H1 (cell line): ENCODE results near the gene PKP1.

Source experiments
- GTF2F1 ChIP-seq: IDR thresholded peaks from 2 replicates; pipeline ENCODE4 v1.6.1; 2012; ENCODE audit warnings: low read depth, low read length, improper control_type of control experiment, borderline replicate concordance
- PHF8 ChIP-seq: fragments of 200-600 bp; sonication (generic); conservative IDR thresholded peaks from 2 replicates; pipeline ENCODE4 v1.7.1; 2012; ENCODE audit warnings: low read depth, mild to moderate bottlenecking, inconsistent platforms, low read length, moderate library complexity
- TF ChIP-seq, protein P1 (sequence below): IDR thresholded peaks from 2 replicates; pipeline ENCODE4 v1.6.1; 2012; ENCODE audit warnings: inconsistent platforms

DNA sequence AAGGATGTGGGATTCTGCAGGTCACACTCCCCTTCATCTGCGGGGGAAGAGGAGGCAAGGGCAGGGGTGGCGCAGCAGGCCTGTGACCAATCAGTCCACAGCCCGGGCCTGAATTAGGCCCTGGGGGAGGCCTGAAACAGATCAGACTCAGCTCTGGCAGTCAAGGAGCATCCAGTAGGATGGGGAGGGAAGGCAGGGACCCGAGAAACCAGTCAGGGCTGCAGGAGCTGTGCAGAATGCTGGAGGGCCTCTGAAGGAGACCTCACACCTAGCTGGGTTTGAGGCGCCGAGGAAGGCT, 81.5 kb downstream of the PKP1 start:
- TF ChIP-seq PHF8: no peak
- TF ChIP-seq, protein P1, sequence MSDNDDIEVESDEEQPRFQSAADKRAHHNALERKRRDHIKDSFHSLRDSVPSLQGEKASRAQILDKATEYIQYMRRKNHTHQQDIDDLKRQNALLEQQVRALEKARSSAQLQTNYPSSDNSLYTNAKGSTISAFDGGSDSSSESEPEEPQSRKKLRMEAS: no peak
- no peak for TF ChIP-seq GTF2F1
